Pancreas (tissue), 10 donors: Measurements from ENCODE around the gene LEAP2. TPM values are rescaled to one million over a fixed set of nuclear protein-coding genes. Genes with fewer than 3 reads are reported as not detected.
A peak's percentile ranks its signal among the peaks of the same experiment; 100 is the strongest.

Source experiments
- ATAC-seq, 4 donors: fragments of 200-7000 bp; cut with Tn5 transposase; one replicate each; pipeline versions ENCODE4 v1.8.0 to v1.9.1; 2020; ENCODE audit warnings: mild to moderate bottlenecking in 4 of 4, moderate library complexity in 4 of 4
- DNase-seq, 6 donors: peaks; one replicate each; pipeline ENCODE4 v3.0.0-alpha.2; 2020
- FAIRE-seq: peaks from 2 replicates; lab custom pipeline; 2012; peaks lifted over from hg19 to GRCh38; lab: Jason Lieb, UNC
- H3K27ac ChIP-seq, 4 donors: fragments of 200-600 bp; sonication (generic); 1 replicate in 3 of 4; 2 replicates in 1 of 4; pipeline versions ENCODE4 v1.5.0 to v1.8.0; 2020
- H3K27me3 ChIP-seq, 4 donors: fragments of 200-600 bp; one replicate each; pipeline ENCODE4 v1.8.0; 2021
- H3K36me3 ChIP-seq, 3 donors: fragments of 200-600 bp; sonication (generic) in 1 of 3; one replicate each; pipeline versions ENCODE4 v1.5.0 to v1.8.0; 2020 to 2021
- H3K4me1 ChIP-seq, 3 donors: fragments of 200-600 bp; one replicate each; pipeline ENCODE4 v1.8.0; 2021
- H3K4me3 ChIP-seq, 4 donors: fragments of 200-600 bp; sonication (generic) in 2 of 4; one replicate each; pipeline versions ENCODE4 v1.5.0 to v1.8.0; 2020 to 2021
- H3K9me3 ChIP-seq, 4 donors: fragments of 200-600 bp; one replicate each; pipeline ENCODE4 v1.8.0; 2021
- WGBS, 2 donors: extraction: QIAGEN DNeasy Blood & Tissue Kit; methylation state at CpG; one replicate each; pipeline ENCODE4 v1.1.7; 2013; 5-methylcytosine and 5-hydroxymethylcytosine counted together
- intact Hi-C, 3 donors: fragments of 100-400 bp; cut with DNase I; formaldehyde crosslinking; loops; one replicate each; pipeline versions ENCODE4 v1.11.1 to v1.14.2; 2022
- polyA plus RNA-seq, 2 donors: library from polyadenylated mRNA; stranded (reverse); fragments of 200-250 nt; gene quantifications; one replicate each; pipeline ENCODE4 v1.2.3, GENCODE V29; 2013
- total RNA-seq, 6 donors: library from RNA; stranded (reverse); fragmentation: NEBNext Ultra II Directional in 4 of 6; extraction: Animal tissue kit (Norgen Biotek cat#: 25700) in 4 of 6; gene quantifications; one replicate each; pipeline versions ENCODE4 v1.2.1 to v1.2.4, GENCODE V29; 2021 to 2023
- TF ChIP-seq, protein P1 (sequence below), 4 donors: fragments of 200-600 bp; sonication (generic) in 3 of 4; IDR thresholded peaks; one replicate each; pipeline versions ENCODE4 v1.5.0 to v1.8.0; 2021; ENCODE audit warnings: antibody characterized with exemption in 4 of 4
- donor health status: healthy with polysubstance abuse.
- donor health status: DM: no; HTN: no; CAD: no; lungs with moderate emphysema.
- donor health status: DM: no; HTN: no; CAD: no.
- donor health status: control.
- donor health status: control.
- donor health status: Bipolar disorder and iron deficiency.
- donor health status: DM: yes; HTN: yes; CAD: no.
- donor health status: DM: no; HTN: no; CAD: no.
- donor health status: DM: no; HTN: no; CAD: no.
- donor health status: DM: yes; HTN: yes; CAD: no.

Gene LEAP2
- total and polyA plus RNA-seq, 8 donors = 0.55 to 3.9 (median 1.4) TPM

DNA sequence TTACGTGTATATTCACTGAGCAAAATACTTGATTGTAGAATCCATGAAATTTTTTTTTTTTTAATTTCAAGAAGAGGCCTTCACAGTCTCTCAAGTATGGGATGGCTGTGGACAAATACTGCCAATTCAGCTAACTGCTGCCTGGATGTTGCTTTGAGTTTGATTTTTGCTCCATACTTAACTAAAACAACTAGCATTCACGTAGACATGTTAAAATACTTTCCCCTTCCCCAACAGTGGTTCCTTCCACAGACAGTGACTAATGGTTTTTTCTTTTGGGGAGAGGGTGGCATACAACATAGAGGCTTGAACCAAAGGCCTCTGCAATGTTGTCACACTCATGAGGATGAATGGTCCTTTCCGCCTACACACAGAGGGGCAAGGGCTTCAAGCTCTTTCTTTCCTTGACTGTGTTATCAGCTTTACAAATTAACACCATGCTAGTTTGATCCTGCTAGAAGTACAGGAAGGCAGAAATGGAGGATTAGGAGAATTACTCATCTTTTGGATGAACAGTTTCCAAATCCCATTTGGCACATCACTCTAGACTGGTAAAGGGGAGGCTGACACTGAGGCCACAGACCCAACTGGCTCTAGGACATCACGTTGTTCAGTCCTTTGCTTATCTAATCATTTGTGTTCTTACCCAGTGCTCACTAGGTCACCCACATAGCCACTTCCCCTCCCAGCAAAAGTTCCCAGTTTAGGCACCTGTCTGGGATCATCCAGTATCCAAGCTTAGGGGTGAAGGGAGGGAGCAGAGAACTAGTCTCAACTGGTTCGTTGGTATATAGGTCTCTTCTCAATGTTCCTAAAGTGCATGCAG lies 1.8 kb upstream of the LEAP2 start:
- Histone ChIP-seq H3K27me3 (no peaks in the 10 kb centered on the region), H3K9me3 (no peaks in the 10 kb centered on the region), H3K27ac (peak overlapping the region in 3 of 4 donors; percentile 54 to 75 (median 75)), H3K36me3 (peaks cover 0 to 3% (median 0%) of the 10 kb centered on the region in 3 donors), H3K4me3 (no peak overlapping the region), H3K4me1 (peaks cover 7 to 31% (median 12%) of the 10 kb centered on the region in 3 donors)
- TF ChIP-seq, protein P1, sequence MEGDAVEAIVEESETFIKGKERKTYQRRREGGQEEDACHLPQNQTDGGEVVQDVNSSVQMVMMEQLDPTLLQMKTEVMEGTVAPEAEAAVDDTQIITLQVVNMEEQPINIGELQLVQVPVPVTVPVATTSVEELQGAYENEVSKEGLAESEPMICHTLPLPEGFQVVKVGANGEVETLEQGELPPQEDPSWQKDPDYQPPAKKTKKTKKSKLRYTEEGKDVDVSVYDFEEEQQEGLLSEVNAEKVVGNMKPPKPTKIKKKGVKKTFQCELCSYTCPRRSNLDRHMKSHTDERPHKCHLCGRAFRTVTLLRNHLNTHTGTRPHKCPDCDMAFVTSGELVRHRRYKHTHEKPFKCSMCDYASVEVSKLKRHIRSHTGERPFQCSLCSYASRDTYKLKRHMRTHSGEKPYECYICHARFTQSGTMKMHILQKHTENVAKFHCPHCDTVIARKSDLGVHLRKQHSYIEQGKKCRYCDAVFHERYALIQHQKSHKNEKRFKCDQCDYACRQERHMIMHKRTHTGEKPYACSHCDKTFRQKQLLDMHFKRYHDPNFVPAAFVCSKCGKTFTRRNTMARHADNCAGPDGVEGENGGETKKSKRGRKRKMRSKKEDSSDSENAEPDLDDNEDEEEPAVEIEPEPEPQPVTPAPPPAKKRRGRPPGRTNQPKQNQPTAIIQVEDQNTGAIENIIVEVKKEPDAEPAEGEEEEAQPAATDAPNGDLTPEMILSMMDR (IDR thresholded peaks at IDR 0.05) = no peak
- 82 to 83% methylated on average over 5 of the region's 5 CpGs for WGBS, 2 donors
- ATAC-seq (no peak), FAIRE-seq (no peak), DNase-seq (no peak)
- intact Hi-C loops = no loop called here

DNA sequence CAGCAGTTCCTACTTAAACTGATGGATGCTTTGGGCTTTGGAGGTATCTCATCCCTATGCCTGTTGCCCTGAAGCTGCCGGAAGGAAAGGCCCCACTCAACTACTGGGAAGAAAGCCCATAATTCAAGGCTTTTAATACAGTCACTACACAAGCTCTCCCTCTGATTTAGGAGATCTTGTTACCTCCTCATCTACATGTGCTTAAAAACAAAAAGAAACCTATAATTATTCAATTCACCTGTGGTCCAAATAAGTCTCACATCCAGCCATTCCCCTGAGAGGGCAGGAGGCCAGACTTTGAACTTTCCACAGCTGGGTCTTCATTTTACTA lies 715 bp upstream of the LEAP2 start:
- H3K9me3 ChIP-seq = no peaks in the 10 kb centered on the region
- H3K36me3 ChIP-seq = peaks cover 0 to 5% (median 0%) of the 10 kb centered on the region in 3 donors
- no peak for DNase-seq
- ATAC-seq = no peak
- FAIRE-seq = no peak
- no peaks in the 10 kb centered on the region for H3K27me3 ChIP-seq
- 91 to 93% methylated on average over 1 of the region's 1 CpG for WGBS, 2 donors
- H3K4me1 ChIP-seq = peaks cover 7 to 23% (median 12%) of the 10 kb centered on the region in 3 donors
- peak overlapping the region; percentile 54 to 75 (median 67) for H3K27ac ChIP-seq
- intact Hi-C loops = no loop called here
- H3K4me3 ChIP-seq = no peak overlapping the region
- TF ChIP-seq, protein P1 (IDR thresholded peaks at IDR 0.05) = no peak

DNA sequence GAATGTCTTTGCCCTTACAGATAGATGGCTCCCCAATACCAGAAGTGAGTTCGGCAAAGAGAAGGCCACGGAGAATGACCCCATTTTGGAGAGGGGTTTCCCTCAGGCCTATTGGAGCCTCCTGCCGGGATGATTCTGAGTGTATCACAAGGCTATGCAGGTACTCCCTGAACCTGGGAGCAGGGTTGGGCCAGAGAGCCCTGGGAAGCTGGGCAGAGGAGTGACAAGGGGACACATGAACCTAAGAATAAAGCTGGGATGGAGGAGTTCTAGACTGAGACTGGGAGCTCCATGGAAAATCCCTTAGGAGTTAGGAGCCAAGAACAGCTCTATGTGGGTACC lies 433 bp downstream of the LEAP2 start:
- Histone ChIP-seq H3K4me3 (no peak overlapping the region), H3K36me3 (peaks cover 0 to 15% (median 0%) of the 10 kb centered on the region in 3 donors), H3K27me3 (no peaks in the 10 kb centered on the region), H3K27ac (peak overlapping the region in 2 of 4 donors; percentile 75), H3K4me1 (peaks cover 7 to 18% (median 12%) of the 10 kb centered on the region in 3 donors), H3K9me3 (no peaks in the 10 kb centered on the region)
- FAIRE-seq = no peak
- TF ChIP-seq, protein P1 (IDR thresholded peaks at IDR 0.05) = no peak
- 91 to 97% methylated on average over 3 of the region's 3 CpGs for WGBS, 2 donors
- ATAC-seq = no peak
- no peak for DNase-seq
- intact Hi-C loops = no loop called here

DNA sequence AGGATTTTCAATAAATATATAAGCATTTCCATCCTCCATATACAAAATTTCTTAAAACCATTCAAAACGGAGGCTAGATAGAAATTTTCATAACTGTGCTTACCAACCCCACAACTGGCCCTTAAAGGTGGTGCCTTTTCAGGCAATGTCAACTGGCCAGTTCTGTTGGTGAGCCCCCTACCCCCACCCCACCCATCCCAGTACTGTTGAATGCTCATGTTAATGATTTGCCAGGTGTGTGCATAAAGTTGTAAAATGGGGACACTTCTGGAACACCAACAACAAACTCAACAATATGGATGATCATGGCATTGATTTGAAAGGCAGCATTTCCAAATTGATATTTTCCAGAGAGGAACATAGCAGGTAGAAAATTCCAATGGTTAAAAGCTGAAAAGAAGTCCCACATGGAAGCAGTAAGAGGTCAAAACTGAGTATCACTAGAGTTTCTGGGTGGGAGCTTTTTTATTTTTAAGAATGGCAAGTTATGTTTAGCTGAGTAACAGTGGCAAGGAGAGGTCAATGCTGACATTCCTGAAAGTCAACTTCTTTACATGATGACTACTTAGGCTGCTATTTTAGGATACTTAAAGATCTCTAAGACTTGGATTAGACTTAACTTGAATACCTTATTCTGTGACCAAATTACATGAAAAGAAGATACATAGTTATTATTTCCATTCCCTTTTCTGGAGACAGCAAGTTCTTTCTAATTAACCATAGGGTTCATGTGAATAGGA lies 2.7 kb downstream of the LEAP2 start:
- ATAC-seq = no peak

More for the DNA sequence above, 2.7 kb downstream of the LEAP2 start:
- TF ChIP-seq, protein P1 (IDR thresholded peaks at IDR 0.05) = no peak
- Histone ChIP-seq H3K27ac (no peak overlapping the region), H3K9me3 (no peaks in the 10 kb centered on the region), H3K4me3 (no peak overlapping the region), H3K27me3 (no peaks in the 10 kb centered on the region), H3K36me3 (peaks cover 0 to 32% (median 5%) of the 10 kb centered on the region in 3 donors), H3K4me1 (peaks cover 7 to 18% (median 12%) of the 10 kb centered on the region in 3 donors)
- DNase-seq (no peak), FAIRE-seq (no peak)
- 78 to 93% methylated on average over 1 of the region's 1 CpG for WGBS, 2 donors
- intact Hi-C loops = no loop called here
